GM21447 (cell line): Measurements from ENCODE around the gene DRD3.

Experiments
- ATAC-seq: cut with Tn5 transposase; IDR thresholded peaks from one replicate; pipeline ENCODE4 v1.9.1; 2021; ENCODE audit not compliant: unreplicated experiment

The DRD3 gene

GRCh38 chr3:114079761-114080160, 99.1 kb downstream of the DRD3 start:
- ATAC-seq = no peak

GRCh38 chr3:114078126-114078525, 100.7 kb downstream of the DRD3 start:
- ATAC-seq = no peak
